HK-2 (cell line): ENCODE results near the gene RIN2.
A peak's percentile ranks its signal among the peaks of the same experiment; 100 is the strongest.
"Not testable (repeated sequence)": the region's sequence is repeated elsewhere in the genome, so short reads cannot be mapped to it uniquely, and the experiment has no call there.

Experiments used
- DNase-seq: peaks from one replicate; pipeline ENCODE4 v3.0.0-alpha.2; 2018; ENCODE audit not compliant: unreplicated experiment

Gene RIN2

GRCh38 chr20:19789009-19789408, 31.0 kb downstream of the RIN2 start:
- no peak for DNase-seq

DNA sequence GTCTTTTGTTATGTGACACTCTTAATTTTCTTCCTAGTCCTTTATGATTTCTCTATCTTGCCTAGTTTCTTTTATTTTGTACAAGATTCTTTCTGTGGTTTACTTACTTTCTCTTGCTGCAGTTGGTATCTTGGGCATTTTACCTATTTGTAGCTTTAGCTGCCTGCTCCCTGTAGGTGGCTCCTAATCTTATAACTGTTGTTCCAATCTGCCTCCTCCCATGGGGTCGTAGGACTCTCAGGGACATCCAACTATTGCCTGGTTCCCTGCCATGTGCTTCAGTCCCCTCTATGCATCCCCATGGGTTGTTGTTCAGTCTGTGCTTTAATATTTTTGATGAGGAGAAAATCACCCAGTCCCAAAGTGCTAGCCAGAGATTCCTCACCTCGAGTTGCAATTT, 31.4 kb downstream of the RIN2 start:
- no peak for DNase-seq

DNA sequence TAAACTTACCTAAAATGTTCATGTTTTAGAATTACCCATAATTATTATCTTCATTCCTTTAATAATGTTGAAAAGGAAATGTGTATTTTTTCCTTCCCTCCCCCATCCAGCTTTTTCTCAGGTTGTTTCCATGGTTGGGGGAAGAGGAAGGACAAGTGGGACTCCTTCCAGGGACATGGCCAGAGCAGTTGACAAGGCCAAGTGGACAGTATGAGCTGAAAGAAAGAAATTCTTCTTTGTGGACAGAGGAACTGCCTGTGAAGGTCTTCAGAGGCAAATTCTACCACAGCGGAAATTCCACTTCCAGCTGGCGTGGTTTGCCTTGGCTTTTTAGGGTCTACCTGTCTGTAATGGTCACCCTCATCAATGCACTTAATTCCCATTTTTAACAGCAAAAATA, 33.8 kb downstream of the RIN2 start:
- DNase-seq, result no peak

- no peak for DNase-seq
Measured at GRCh38 chr20:19793716-19794115, 35.7 kb downstream of the RIN2 start.

GRCh38 chr20:19794941-19795340, 36.9 kb downstream of the RIN2 start:
- no peak for DNase-seq

DNA sequence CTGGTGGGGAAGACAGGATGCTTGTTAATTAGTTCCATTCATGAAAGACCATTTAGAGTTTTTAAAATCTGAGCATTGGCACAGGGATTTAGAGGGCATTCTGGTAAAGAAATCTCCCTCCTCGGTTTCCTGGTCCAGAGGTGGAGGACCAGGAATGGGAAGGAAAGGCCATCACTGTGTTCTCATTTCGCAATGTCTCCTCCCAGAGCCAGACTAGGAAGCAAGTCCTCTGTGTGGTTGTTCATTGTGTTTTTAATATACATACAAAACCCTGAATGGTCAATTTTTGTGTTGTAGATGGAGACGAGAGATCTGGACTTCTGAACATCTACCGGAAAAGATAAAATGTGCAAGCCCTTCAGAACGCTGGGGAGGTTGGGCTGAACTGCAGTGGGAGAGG, 41.3 kb downstream of the RIN2 start:
- no peak for DNase-seq

GRCh38 chr20:19802099-19802491, 44.0 kb downstream of the RIN2 start:
- no peak for DNase-seq

GRCh38 chr20:19802492-19803158, 44.6 kb downstream of the RIN2 start:
- peak; percentile 76 for DNase-seq

DNA sequence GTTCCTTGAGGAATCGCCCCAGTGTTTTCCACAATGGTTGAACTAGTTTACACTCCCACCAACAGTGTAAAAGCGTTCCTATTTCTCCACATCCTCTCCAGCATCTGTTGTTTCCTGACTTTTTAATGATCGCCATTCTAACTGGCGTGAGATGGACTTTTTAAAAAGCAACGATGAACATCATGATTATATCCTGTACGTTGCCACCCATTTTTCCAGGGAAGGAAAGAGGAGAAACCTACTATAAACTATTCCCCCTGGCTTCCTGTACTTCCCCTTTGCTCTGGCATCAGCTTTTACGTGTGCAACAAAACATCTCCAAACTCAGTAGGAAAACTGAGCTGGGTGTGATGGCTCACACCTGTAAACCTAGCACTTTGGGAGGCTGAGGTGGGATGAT, 48.2 kb downstream of the RIN2 start:
- not testable (repeated sequence) for DNase-seq

GRCh38 chr20:19806806-19807190, 48.7 kb downstream of the RIN2 start:
- DNase-seq, result no peak

GRCh38 chr20:19807191-19807945, 49.3 kb downstream of the RIN2 start:
- no peak for DNase-seq
